Osteocyte (in vitro differentiated cells): ENCODE measurements around the gene WDR38. TPM values are rescaled to one million over a fixed set of nuclear protein-coding genes. Genes with fewer than 3 reads are reported as not detected.

Experiments
- DNase-seq: peaks from one replicate; pipeline ENCODE4 v3.0.0; 2021; ENCODE audit warnings: mixed read lengths; ENCODE audit not compliant: unreplicated experiment; ENCODE audit errors: extremely low spot score
- H3K27ac Mint-ChIP-seq: one replicate; pipeline ENCODE4 v1.8.0; 2021; ENCODE audit warnings: mild to moderate bottlenecking, mixed read lengths; ENCODE audit not compliant: unreplicated experiment
- H3K27me3 Mint-ChIP-seq: one replicate; pipeline ENCODE4 v1.8.0; 2021; ENCODE audit warnings: mixed read lengths; ENCODE audit not compliant: unreplicated experiment
- H3K36me3 Mint-ChIP-seq: one replicate; pipeline ENCODE4 v1.8.0; 2021; ENCODE audit warnings: mixed read lengths; ENCODE audit not compliant: unreplicated experiment
- H3K4me1 Mint-ChIP-seq: one replicate; pipeline ENCODE4 v1.8.0; 2021; ENCODE audit warnings: mixed read lengths; ENCODE audit not compliant: unreplicated experiment
- H3K4me3 Mint-ChIP-seq: one replicate; pipeline ENCODE4 v1.8.0; 2021; ENCODE audit warnings: mild to moderate bottlenecking, moderate library complexity, mixed read lengths; ENCODE audit not compliant: unreplicated experiment
- H3K9me3 Mint-ChIP-seq: one replicate; pipeline ENCODE4 v1.8.0; 2021; ENCODE audit warnings: mixed read lengths; ENCODE audit not compliant: unreplicated experiment
- total RNA-seq: library from RNA; stranded (reverse); gene quantifications from 2 replicates; pipeline ENCODE4 v1.2.1, GENCODE V29; 2021
- TF ChIP-seq, protein P1 (sequence below): fragments of 200-600 bp; sonication (generic); IDR thresholded peaks from 2 replicates; pipeline ENCODE4 v1.5.0; 2021; ENCODE audit warnings: antibody characterized with exemption, mild to moderate bottlenecking, moderate library complexity

The WDR38 gene
- total RNA-seq, 1 donor from 2014 or later = not detected

DNA sequence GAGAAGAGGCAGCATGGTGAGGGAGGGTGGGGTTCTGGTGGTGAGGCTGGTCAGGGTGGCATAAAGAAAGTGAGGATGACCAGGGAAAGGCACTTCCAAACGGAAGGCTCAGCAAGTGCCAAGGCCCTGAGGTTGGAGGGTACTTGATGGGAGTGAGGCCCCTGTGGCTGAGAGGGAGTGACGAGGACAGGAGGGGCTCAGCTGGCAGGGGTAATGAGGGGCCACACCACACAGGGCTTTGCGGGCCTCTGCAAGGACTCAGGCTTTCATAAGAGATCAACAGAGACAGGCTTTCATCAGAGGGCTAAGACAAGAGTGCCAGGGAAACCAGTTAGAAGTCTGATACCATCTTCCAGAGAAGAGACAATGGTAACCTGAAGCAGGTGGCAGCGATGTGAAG, 32.3 kb downstream of the WDR38 start:
- no peaks in the 10 kb centered on the region for H3K27me3 Mint-ChIP-seq
- H3K27ac Mint-ChIP-seq = no peak overlapping the region
- no peaks in the 10 kb centered on the region for H3K4me1 Mint-ChIP-seq
- H3K36me3 Mint-ChIP-seq = peaks cover 39% of the 10 kb centered on the region
- H3K4me3 Mint-ChIP-seq = no peak overlapping the region
- no peaks in the 10 kb centered on the region for H3K9me3 Mint-ChIP-seq
- TF ChIP-seq, protein P1, sequence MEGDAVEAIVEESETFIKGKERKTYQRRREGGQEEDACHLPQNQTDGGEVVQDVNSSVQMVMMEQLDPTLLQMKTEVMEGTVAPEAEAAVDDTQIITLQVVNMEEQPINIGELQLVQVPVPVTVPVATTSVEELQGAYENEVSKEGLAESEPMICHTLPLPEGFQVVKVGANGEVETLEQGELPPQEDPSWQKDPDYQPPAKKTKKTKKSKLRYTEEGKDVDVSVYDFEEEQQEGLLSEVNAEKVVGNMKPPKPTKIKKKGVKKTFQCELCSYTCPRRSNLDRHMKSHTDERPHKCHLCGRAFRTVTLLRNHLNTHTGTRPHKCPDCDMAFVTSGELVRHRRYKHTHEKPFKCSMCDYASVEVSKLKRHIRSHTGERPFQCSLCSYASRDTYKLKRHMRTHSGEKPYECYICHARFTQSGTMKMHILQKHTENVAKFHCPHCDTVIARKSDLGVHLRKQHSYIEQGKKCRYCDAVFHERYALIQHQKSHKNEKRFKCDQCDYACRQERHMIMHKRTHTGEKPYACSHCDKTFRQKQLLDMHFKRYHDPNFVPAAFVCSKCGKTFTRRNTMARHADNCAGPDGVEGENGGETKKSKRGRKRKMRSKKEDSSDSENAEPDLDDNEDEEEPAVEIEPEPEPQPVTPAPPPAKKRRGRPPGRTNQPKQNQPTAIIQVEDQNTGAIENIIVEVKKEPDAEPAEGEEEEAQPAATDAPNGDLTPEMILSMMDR = no peak
- DNase-seq = no peak

- no peak for DNase-seq
- Mint-ChIP-seq H3K27me3 (no peaks in the 10 kb centered on the region), H3K36me3 (peaks cover 46% of the 10 kb centered on the region), H3K4me1 (no peaks in the 10 kb centered on the region), H3K27ac (no peak overlapping the region), H3K4me3 (no peak overlapping the region), H3K9me3 (no peaks in the 10 kb centered on the region)
- TF ChIP-seq, protein P1 = no peak
These were observed 33.2 kb downstream of the WDR38 start for GRCh38 chr9:124886461-124886860.

DNA sequence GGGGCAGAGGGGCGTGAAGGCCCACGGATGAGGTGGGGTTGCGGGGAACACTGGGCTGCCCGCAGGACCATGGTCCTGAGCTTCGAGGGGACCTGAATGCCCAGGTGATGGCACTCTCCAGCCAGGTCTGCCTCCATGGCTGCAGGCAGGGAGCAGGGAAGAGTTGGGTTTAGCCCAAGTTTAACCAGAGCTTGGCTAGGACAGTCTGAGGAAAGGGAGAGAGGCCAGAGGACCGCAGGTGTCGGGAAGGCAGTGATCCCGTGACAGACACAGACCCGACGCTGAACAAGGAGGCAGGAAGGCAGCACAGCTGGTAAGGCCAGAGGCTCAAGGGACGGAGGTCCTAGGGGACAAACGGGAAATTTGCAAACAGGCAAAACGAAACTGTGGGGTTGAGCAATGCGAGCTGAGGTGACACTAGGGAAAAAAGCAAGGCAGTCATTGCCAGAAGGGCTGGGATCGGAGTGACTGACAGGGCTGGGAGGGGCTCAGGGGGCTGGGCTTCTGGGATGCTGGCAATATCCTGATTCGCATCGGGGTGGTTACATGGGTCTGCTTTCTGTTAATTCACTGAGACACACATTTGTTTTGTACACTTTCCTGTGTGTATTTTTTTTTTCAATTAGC, 33.7 kb downstream of the WDR38 start:
- DNase-seq = no peak
- no peak overlapping the region for H3K4me3 Mint-ChIP-seq
- H3K9me3 Mint-ChIP-seq = no peaks in the 10 kb centered on the region

GRCh38 chr9:124887832-124888231, 34.6 kb downstream of the WDR38 start:
- H3K36me3 Mint-ChIP-seq = peaks cover 44% of the 10 kb centered on the region
- DNase-seq = no peak
- H3K27ac Mint-ChIP-seq = no peak overlapping the region
- H3K9me3 Mint-ChIP-seq = no peaks in the 10 kb centered on the region
- no peaks in the 10 kb centered on the region for H3K4me1 Mint-ChIP-seq
- H3K4me3 Mint-ChIP-seq = no peak overlapping the region
- TF ChIP-seq, protein P1 = no peak
- H3K27me3 Mint-ChIP-seq = no peaks in the 10 kb centered on the region

More for the DNA sequence above, 33.7 kb downstream of the WDR38 start:
- H3K27ac Mint-ChIP-seq = no peak overlapping the region
- TF ChIP-seq, protein P1 = no peak
- no peaks in the 10 kb centered on the region for H3K4me1 Mint-ChIP-seq
- H3K36me3 Mint-ChIP-seq = peaks cover 44% of the 10 kb centered on the region
- H3K27me3 Mint-ChIP-seq = no peaks in the 10 kb centered on the region

DNA sequence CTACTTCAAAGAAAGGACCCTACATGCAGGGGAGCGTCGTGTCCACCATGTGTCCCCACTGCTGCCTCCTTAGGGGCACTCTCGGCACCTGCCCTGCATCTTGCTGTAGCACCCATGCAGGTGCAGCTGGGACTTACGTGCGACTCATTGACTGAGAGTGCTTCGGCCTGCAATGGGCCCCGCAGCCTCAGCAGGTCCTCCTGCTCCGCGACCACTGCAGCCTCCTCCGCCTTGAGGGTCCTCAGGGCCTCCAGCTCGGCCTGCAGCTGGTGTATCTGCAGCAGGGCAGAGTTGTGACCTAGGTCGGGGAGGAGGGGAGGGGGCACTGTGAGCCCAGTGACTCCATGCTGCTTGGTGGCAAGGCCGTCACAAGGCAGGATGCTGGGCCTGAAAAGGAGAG, 35.7 kb downstream of the WDR38 start:
- H3K27me3 Mint-ChIP-seq = no peaks in the 10 kb centered on the region
- peaks cover 46% of the 10 kb centered on the region for H3K36me3 Mint-ChIP-seq
- no peak overlapping the region for H3K27ac Mint-ChIP-seq
- no peak for DNase-seq
- H3K9me3 Mint-ChIP-seq = no peaks in the 10 kb centered on the region
- no peak overlapping the region for H3K4me3 Mint-ChIP-seq
- TF ChIP-seq, protein P1 = no peak
- H3K4me1 Mint-ChIP-seq = no peaks in the 10 kb centered on the region
